GM12891 (cell line): ENCODE data around the gene AHRR.
"Not testable (repeated sequence)": the region's sequence is repeated elsewhere in the genome, so short reads cannot be mapped to it uniquely, and the experiment has no call there.

Experiments
- DNase-seq: peaks from one replicate; pipeline ENCODE4 v3.0.0; 2011; ENCODE audit warnings: low spot score; ENCODE audit not compliant: insufficient read length
- FAIRE-seq: peaks from 2 replicates; lab custom pipeline; 2011; peaks lifted over from hg19 to GRCh38; lab: Jason Lieb, UNC
- PAX5 ChIP-seq: IDR thresholded peaks from 2 replicates; pipeline ENCODE4 v1.6.1; 2011; ENCODE audit warnings: low read length, moderate library complexity, mild to moderate bottlenecking; ENCODE audit not compliant: insufficient read depth, severe bottlenecking
- POLR2A ChIP-seq: IDR thresholded peaks from 2 replicates; pipeline ENCODE4 v1.6.1; 2011; ENCODE audit warnings: low read depth, low read length, control low read depth
- POLR2AphosphoS5 ChIP-seq: IDR thresholded peaks from 2 replicates; pipeline ENCODE4 v1.6.1; 2011; ENCODE audit warnings: low read depth, low read length, control low read depth
- POU2F2 ChIP-seq: IDR thresholded peaks from 2 replicates; pipeline ENCODE4 v1.6.1; 2011; ENCODE audit warnings: low read depth, mild to moderate bottlenecking, control low read depth, low read length, moderate library complexity
- SPI1 ChIP-seq: IDR thresholded peaks from 2 replicates; pipeline ENCODE4 v1.6.1; 2011; ENCODE audit warnings: low read depth, low read length, control low read depth
- TAF1 ChIP-seq: IDR thresholded peaks from 2 replicates; pipeline ENCODE4 v1.6.1; 2011; ENCODE audit warnings: low read depth, low read length, control low read depth

AHRR gene

DNA sequence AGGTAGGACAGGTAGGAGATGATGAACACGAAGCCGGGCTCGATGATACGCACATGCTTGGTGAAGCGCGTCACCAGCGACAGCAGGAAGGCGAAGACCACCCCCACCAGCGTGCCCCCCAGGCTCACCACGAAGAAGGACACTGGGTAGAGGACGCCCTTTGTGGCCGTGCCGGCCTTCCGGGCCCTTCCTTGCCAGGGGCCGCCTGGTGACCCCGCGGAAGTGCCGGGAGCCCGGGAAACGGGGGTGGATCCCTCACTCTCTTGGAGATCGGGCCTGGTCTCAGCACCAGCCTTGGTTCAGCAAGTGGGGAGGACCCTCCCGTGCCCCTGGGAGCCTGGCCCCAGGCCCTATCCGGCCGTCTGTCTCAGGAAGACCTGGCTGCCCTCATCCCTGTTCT lies 163.0 kb downstream of the AHRR start:
- TF ChIP-seq TAF1 (no peak), SPI1 (no peak), POLR2AphosphoS5 (no peak), POLR2A (no peak), PAX5 (no peak), POU2F2 (no peak)
- no peak for FAIRE-seq
- no peak for DNase-seq

DNA sequence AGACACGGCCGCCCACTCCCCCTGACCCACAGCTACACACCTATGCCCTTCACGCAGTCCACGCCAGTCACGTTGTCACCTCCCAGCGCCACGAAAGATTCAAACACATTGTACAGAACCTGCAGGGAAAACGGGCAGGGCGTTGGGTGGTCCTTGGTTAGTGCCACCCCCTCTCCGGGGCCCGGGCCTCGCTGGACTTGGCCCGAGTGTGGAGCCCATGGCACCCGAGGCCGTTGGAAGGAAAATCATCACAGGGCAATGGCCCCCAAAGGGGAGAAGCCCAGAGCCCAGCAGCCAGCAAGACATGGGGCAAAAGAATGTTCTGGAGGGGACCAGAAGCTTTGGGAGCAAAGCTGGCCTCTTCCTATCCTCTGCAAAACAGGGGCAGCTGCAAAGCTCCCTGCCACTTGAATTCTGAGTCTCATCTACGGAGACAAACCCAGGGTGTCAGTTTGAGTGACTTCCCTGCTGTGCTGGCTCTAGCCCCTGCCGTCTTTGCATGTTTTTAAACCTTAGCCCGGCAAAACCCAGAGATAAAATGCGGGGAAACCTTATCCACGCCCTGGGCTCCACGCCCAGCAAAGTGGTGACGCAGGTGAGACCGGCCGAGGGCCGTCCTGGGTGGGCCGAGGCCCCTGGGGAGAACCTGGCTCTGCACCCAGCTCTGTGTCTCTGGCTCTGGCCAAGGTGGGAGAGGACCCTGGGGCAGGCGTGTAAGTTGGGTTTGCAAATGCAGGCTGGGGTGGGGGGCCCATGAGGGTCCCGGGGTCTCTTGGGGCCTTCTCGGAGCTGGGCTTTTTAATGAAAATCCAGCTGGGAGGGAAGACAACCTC lies 163.8 kb downstream of the AHRR start:
- FAIRE-seq (no peak), DNase-seq (no peak)
- TF ChIP-seq PAX5 (no peak), POU2F2 (no peak), POLR2A (no peak), SPI1 (no peak), TAF1 (no peak), POLR2AphosphoS5 (no peak)

DNA sequence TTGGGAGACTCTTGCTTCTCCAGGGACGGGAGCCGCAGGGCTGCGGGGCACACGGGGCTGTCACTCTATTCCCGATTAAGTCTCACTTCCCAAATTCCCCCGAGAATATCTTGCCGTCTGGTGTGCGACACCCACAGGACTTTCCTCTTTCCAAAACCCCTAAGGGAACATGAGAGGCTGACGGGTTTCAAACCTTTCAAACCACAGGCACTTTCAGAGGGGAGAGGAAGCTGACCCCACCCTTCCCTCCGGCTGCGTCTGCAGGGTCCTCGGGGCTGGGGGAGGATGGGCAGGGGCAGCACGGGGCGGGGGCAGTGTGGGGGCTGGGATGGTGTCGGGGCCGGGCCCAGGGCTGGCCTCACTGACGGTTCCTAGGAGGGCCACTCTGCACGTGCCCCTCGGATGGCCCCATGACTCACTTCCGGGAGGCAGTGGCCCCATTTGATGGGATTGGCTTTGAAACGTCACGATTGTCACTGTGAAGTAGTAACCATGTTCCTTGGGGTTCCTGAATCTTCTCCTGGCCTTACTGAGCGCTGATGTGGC lies 164.5 kb downstream of the AHRR start:
- no peak for FAIRE-seq
- no peak for DNase-seq
- TF ChIP-seq POU2F2 = no peak
- no peak for TF ChIP-seq SPI1
- TF ChIP-seq POLR2A = no peak
- TF ChIP-seq POLR2AphosphoS5 = no peak
- no peak for TF ChIP-seq PAX5
- no peak for TF ChIP-seq TAF1

DNA sequence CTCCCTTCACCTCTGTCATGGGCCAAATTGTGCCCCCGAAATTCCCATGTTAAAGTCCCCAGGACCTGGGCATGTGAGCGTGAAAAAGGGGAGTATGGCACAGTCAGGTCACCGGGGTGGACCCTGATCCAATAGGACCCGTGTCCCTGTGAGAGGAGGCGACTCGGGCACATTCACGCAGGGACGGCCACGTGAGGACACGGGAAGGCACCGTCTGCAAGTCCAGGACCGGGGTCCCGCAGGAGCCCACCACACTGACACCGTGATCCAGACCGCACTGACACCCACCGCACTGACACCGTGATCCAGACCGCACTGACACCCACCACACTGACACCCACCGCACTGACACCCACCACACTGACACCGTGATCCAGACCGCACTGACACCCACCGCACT lies 165.1 kb downstream of the AHRR start:
- not testable (repeated sequence) for FAIRE-seq

More for the DNA sequence above, 165.1 kb downstream of the AHRR start:
- not testable (repeated sequence) for DNase-seq
